Stimulated activated CD8-positive, alpha-beta memory T cell treated with anti-CD3 and anti-CD28 coated beads, Interleukin-15, amount 100 ng/mL, for 4 hours (primary cell): ENCODE data around the gene DSTYK.
"Not testable (repeated sequence)": the region's sequence is repeated elsewhere in the genome, so short reads cannot be mapped to it uniquely, and the experiment has no call there.

Experiments
- DNase-seq, 2 donors: peaks; one replicate each; pipeline ENCODE4 v3.0.0-alpha.2; 2020; ENCODE audit warnings: low read depth in 2 of 2

Gene DSTYK

GRCh38 chr1:205172729-205173366 is 38.7 kb downstream of the DSTYK start:
- no peak for DNase-seq

- no peak for DNase-seq
These were observed 40.1 kb downstream of the DSTYK start for GRCh38 chr1:205171369-205171768.

- no peak for DNase-seq
These were observed 40.8 kb downstream of the DSTYK start for GRCh38 chr1:205170532-205171269.

DNA sequence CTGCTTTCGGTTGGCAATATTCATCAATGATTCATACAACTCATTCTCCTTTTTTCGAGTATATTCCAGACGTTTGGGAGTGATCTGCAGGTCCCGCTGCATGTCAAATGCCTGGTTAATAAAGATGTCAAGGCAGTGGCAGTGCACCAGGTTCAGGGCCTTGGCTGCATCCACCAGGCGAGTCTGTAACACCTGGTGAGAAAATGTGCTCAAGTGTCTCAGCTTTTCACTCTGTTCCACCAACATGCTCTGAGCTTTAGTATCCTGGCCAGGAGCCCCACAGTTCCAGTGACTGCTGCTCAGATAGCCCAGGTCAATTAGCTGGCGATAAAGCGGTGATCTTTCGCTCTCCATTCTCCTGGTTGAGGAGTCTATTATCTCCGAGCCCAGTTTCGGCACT is 42.3 kb downstream of the DSTYK start:
- DNase-seq = no peak

- DNase-seq = no peak
These were observed 43.2 kb downstream of the DSTYK start for GRCh38 chr1:205168291-205168690.

GRCh38 chr1:205162301-205162700 is 49.2 kb downstream of the DSTYK start:
- DNase-seq = no peak

DNA sequence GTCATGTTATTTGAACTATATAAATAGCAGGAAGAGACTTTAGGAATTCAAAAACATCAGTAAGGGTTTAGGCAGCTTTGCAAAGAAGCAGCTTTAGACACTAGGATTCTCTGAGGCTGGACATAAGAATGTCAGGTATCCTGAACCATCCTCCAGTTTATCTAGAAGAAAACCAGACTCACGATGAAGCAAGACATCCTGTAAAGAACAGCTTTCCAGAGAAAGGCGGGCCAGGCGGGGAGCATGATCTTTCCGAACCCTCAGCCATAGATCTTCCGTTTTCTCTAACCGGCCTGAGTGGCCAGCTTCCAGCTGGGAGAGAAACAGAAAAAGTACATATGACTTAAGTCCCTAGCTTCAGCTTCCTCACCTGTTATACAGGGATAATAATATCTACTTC is 50.4 kb downstream of the DSTYK start:
- no peak for DNase-seq

- no peak for DNase-seq
These were observed 53.4 kb downstream of the DSTYK start for GRCh38 chr1:205158048-205158616.

DNA sequence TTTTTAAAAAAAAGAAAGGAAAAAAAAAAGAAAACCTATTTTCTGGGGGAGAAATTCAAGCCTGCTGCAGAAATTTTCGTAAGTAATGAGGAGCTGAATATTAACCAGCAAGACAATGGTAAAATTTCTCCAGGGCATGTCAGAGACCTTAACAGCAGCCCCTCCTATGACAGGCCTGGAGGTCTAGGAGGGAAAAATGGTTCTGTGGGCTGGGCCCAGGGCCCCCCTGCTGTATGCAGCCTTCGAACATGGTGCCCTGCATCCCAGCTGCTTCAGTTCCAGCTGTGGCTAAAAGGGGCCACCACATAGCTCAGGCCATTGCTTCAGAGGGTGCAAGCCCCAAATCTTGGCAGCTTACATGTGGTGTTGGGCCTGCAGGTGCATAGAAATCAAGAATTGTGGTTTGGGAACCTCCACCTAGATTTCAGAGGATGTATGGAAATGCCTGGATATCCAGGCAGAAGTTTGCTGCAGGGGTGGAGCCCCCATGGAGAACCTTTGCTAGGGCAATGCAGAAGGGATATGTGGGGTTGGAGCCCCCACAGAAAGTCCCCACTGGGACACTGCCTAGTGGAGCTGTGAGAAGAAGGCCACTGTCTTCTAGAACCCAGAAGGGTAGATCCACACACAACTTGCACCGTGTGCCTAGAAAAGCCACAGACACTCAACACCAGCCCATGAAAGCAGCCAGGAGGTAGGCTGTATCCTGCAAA is 55.7 kb downstream of the DSTYK start:
- DNase-seq = not testable (repeated sequence)

DNA sequence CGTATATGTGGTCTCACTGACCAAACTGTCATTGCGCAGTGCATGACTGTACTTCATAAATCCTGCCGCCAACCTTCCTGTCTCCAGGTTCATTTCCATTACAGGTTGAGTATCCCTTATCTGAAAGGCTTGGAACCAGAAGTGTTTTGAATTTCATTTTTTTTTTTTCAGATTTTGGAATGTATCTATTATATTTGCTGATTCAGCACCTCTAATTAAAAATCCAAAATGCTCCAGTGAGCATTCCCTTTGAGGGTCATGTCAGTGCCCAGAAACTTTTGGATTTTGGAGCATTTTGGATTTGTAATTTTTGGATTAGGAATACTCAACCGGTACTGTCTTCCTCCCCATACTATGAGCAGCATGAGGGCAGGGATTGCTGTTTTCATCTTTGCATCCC is 59.0 kb downstream of the DSTYK start:
- no peak for DNase-seq

- no peak for DNase-seq
These were observed 60.7 kb downstream of the DSTYK start for GRCh38 chr1:205150651-205151428.

GRCh38 chr1:205147191-205147835 is 64.2 kb downstream of the DSTYK start:
- no peak for DNase-seq

GRCh38 chr1:205144751-205145150 is 66.8 kb downstream of the DSTYK start:
- DNase-seq = no peak

GRCh38 chr1:205144046-205144720 is 67.3 kb downstream of the DSTYK start:
- no peak for DNase-seq

DNA sequence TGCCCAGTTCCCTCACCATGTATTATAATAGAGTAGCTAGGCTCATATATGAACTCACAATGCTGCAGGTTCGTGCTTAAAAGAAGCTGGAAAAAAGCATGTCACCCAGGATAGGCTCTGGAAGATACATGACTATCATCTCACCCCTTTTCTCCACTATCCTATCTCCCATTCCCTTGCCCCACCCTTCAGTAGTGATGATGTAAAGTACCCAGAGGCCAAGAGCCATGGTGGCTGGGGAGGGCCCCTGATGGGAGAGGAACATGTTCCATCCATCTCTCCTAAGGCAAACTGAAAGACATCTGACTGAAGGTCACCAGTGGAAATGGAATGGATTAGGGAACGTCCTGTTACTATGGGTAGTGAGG is 69.4 kb downstream of the DSTYK start:
- no peak for DNase-seq

- peak; percentile 22 to 51 for DNase-seq
These were observed 70.0 kb downstream of the DSTYK start for GRCh38 chr1:205141236-205142101.

DNA sequence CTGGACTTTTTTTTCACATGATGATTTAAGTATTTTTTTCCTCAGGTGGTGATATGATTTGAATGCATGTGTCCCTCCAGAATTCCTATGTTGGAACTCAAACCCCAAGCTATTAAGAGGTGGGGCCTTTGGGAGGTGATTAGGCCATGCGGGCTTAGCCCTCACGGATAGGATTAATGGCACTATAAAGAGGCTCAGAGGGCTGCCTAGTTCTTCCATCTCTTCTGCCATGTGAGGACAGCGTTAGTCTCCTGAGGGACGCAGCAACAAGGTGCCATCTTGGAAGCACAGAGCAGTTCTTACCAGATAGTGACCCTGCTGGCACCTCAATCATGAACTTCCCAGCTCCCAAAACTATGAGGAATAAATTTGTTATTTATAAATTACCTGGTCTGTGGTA is 71.4 kb downstream of the DSTYK start:
- no peak for DNase-seq

DNA sequence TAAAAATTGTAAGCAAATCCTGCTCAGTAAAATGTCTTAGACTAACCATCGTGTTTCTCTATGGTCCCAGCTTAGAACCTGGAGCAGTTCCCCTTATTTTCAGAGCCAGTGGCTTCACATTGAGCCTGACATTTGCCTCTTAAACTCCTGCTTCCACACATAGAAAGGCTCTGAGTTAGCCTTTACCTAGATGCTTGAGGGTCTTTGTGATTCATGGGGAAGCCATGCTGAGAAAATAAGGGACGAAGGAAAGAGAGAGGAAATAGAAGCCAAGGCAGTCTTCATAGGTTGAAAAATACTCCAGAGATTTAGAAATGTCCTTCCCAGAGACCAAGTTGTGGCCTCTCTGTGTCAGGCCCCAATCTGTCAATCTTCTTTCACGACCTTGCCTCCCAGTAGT is 73.6 kb downstream of the DSTYK start:
- no peak for DNase-seq

GRCh38 chr1:205133287-205133686 is 78.2 kb downstream of the DSTYK start:
- DNase-seq = no peak
